NCI-H2107 treated with DMSO at 0.1 percent for 48 hours (cell line): ENCODE measurements around the gene VMO1.

Experiments used
- DNase-seq: peaks from one replicate; lab custom pipeline; 2025; ENCODE audit not compliant: unreplicated experiment; lab: John Stamatoyannopoulos, UW

VMO1 gene

DNA sequence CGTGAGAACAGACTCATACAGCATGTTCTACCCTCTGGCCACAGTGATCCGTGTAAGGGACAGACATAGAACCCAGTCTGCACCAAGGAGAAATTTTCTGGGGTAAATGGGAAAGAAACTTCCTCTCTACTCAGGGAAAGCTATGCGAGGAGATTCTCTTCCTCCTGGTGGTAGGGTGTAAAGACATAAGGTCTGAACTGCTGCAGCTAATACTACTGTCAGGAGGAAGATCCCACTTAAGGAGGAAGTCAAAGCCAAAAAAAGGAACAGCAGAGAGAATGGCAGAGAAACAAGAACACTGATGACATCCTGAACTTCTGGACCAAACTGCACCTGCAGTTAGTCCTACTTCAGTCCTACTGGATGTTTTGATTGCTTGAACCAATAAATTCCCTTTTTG, 21.6 kb downstream of the VMO1 start:
- no peak for DNase-seq

GRCh38 chr17:4759776-4760236, 26.4 kb downstream of the VMO1 start:
- no peak for DNase-seq

- DNase-seq, result no peak
These were observed 32.8 kb downstream of the VMO1 start for GRCh38 chr17:4753392-4753791.

GRCh38 chr17:4751932-4752331, 34.2 kb downstream of the VMO1 start:
- no peak for DNase-seq

- no peak for DNase-seq
These were observed 35.6 kb downstream of the VMO1 start for GRCh38 chr17:4750606-4751005.

DNA sequence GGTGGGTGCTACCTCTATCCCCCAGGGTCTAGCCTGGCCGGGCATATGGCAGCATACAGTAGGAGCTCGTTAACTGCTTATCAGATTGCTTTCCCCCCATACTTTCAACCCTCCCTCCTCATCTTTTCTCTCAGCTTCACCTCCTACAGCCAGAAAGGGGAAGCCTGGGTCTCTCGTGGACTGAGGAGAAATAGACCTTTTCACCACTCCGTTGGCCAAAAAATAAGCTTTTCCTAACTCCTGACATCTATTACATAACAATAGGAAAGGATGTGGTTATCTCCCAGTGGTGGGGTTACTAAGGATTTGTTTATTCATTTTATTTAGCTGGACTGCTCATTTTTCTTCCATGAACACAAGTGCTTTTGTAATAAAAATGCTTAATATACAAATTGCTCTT, 37.5 kb downstream of the VMO1 start:
- no peak for DNase-seq

- no peak for DNase-seq
These were observed 38.3 kb downstream of the VMO1 start for GRCh38 chr17:4747847-4748246.

DNA sequence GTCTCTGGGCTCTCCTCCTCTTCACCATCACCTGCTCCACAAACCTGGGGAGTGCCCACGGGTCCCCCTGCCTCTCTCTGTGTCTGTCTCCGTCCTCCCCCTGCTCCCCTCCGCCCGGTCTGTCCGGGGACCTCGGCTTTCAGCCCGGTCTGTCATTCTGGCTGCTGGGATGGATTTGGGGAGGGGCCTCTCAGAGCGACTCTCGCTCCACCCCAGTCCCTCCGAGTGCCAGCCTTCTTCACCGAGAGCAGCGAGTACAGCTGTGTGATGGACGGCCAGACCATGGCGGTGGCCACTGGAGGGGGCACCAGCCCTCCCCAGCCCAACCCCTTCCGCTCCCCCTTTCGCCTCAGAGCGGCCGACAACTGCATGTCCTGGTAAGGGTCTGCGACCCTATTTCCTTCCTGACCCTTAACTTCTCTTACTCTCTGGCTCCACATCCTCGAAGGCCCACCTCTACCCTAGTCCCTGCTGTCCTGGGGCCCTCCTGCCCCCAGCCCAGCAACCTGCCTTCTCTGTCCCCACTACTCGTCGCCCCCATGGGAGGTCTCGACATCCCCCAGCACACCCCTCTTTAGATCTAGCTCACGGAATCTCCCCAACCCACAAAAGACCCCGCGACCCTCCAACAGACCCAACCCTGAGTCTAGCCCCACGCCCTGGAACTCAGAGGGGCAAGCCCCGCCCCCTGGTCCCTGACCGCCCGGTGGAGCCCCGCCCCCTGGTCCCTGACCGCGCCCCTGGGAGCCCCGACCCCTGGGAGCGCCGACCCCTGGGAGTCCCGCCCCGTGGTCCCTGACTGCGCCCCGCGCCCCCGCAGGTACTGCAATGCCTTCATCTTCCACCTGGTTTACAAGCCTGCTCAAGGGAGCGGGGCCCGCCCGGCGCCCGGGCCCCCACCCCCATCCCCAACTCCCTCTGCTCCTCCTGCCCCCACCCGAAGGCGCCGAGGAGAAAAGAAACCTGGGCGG, 40.9 kb downstream of the VMO1 start:
- no peak for DNase-seq

- DNase-seq, result no peak
These were observed 42.3 kb downstream of the VMO1 start for GRCh38 chr17:4743898-4744297.

DNA sequence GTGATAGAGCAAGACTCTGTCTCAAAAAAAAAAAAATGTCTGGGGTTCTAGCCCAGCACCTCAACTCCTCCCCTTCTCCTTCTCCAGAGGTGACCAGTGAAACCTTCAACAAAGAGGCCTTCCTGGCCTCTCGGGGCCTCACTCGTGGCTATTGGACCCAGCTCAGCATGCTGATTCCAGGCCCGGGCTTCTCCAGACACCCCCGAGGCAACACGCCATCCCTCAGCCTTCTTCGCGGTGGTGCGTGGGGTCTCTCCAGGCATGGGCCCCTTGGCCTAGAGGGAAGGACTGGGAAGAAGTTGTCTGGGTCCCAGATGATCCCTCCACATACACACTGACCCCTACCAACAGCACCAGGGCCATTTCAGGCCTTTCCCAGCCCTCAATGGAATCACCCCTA, 42.9 kb downstream of the VMO1 start:
- no peak for DNase-seq

DNA sequence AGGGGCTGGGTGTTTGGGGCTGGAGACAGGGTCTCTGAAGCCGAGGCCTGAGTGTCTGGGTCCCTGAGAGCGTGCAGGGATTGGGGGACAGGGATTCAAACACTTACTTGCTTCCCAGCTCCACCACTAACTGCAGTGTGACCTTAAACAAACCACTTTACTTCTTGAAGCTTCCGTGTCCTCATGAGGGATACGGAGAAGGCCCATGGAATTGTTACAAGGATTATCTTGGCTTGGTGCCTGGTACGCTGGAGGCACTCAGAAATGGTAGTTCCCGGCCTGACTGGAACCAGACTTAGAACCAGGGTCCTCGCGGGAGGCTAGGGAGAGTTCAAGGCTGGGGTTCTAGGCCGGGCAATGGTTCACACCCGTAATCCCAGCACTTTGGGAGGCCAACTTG, 43.5 kb downstream of the VMO1 start:
- no peak for DNase-seq

DNA sequence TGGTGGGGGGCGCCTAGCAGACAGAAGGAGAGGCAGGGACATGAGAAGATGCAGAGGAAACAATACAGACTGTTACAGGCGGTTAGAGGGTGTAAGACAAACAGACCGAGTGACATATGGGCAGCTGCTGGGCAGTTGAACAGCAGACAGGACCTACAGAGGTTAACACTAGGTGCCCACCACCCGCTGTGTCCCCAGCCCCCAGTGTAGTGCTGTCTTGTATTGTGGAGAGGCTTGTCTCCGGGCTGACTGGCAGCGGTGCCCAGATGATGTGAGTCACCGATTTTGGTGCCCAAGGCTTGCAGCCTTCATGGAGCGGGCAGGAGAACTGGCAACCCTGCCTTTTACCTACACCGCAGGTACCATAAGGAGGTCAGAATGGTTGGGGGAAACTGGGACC, 44.0 kb downstream of the VMO1 start:
- no peak for DNase-seq

- no peak for DNase-seq
These were observed 44.6 kb downstream of the VMO1 start for GRCh38 chr17:4741544-4741943.

DNA sequence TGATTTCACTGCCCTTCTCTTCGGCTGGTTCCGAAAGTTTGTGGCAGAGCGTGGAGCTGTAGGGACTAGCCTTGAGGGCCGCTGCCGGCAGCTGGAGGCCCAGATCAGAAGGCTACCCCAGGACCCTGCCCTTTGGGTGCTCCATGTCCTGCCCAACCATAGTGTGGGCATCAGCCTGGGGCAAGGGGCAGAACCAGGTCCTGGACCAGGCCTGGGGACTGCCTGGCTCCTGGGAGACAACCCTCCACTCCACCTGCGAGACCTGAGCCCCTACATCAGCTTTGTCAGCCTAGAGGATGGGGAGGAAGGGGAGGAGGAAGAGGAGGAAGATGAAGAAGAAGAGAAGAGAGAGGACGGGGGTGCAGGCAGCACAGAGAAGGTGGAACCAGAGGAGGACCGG, 45.6 kb downstream of the VMO1 start:
- DNase-seq, result no peak

- no peak for DNase-seq
These were observed 46.2 kb downstream of the VMO1 start for GRCh38 chr17:4740025-4740351.

DNA sequence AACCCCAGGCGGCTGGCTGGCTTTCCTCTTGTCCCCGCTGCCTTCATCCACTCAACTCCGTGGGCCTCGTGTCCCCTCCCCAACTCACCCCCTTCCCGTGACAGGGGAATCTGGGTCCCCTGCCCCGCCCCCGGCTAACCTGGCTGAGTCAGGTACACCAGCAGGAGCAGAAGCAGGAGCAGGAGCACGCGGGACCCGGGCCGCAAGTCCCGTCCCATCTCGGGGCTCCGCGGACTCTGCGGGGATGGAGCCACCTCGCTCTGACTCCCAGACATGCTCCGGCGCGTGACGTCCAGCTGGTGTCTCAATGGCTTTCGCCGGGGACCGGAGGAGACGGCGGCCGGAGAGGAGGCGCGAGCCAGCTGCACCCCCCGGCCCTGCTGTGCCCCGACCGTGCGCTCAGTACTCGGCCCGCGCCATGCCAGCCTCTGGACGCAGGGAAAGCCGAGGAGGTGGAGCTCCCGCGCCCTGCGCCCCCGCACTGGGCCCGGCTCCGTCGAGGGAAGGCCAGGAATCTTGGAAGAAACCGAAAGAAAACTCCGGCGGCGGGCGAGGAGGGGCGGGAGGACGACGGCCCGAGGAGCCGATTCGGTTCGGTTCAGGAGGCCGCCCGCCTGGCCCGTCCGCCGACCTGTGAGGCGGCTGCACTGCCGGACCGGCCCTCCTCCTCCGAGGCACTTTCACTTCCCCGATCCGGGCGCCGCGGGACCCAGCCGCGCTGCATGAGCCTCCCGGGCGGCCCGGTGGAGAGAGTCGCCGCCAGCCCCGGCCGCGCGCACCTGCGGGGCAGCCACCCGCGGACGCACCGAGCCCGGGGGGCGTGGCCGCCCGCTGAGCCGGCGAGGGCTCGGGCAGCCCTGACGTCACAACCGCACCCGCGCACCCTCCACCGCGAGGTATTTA, 46.8 kb downstream of the VMO1 start, which contains the start of the genes CXCL16 and ZMYND15:
Gene CXCL16, minus strand, starts transcription at position 807 of the 903 bp plus-strand sequence. Its CDS starts 589 bp downstream, at position 218.
Gene ZMYND15, plus strand, starts transcription at position 712 of the 903 bp plus-strand sequence. CDS start 716 bp downstream, outside the sequence.
- DNase-seq, result no peak

- DNase-seq, result no peak
These were observed 47.7 kb downstream of the VMO1 start for GRCh38 chr17:4738136-4739121.

GRCh38 chr17:4735876-4736651, 50.1 kb downstream of the VMO1 start:
- DNase-seq, result no peak
